Vagina (tissue), 2 donors: ENCODE data around the gene SLC25A48. TPM values are rescaled to one million over a fixed set of nuclear protein-coding genes. Genes with fewer than 3 reads are reported as not detected.

Experiments
- DNase-seq, 2 donors: peaks; one replicate each; pipeline ENCODE4 v3.0.0-alpha.2; 2017; ENCODE audit errors: extremely low spot score in 2 of 2
- H3K27ac ChIP-seq: fragments of 200-600 bp; sonication (generic); one replicate; pipeline ENCODE4 v1.5.1; 2019
- H3K27me3 ChIP-seq: fragments of 200-600 bp; sonication (generic); one replicate; pipeline ENCODE4 v1.5.1; 2019
- H3K36me3 ChIP-seq, 2 donors: fragments of 200-600 bp; sonication (generic); one replicate each; pipeline ENCODE4 v1.5.1; 2017 to 2019
- H3K4me1 ChIP-seq: fragments of 200-600 bp; sonication (generic); one replicate; pipeline ENCODE4 v1.5.1; 2019
- H3K4me3 ChIP-seq, 2 donors: fragments of 200-600 bp; sonication (generic); 1 replicate in 1 of 2; 2 replicates in 1 of 2; pipeline ENCODE4 v1.5.1; 2016 to 2019
- H3K9me3 ChIP-seq: fragments of 200-600 bp; sonication (generic); one replicate; pipeline ENCODE4 v1.5.1; 2019
- POLR2A ChIP-seq, 2 donors: fragments of 450-650 bp; IDR thresholded peaks; one replicate each; pipeline ENCODE4 v1.6.1; 2017; ENCODE audit warnings: antibody characterized with exemption in 2 of 2, mild to moderate bottlenecking in 2 of 2, moderate library complexity in 2 of 2
- POLR2AphosphoS5 ChIP-seq, 2 donors: sonication (generic); formaldehyde crosslinking; IDR thresholded peaks; one replicate each; pipeline ENCODE4 v1.9.0; 2017; ENCODE audit warnings: antibody characterized with exemption in 2 of 2, mild to moderate bottlenecking in 2 of 2, low read depth in 1 of 2; ENCODE audit not compliant: insufficient read depth in 1 of 2
- intact Hi-C: fragments of 100-400 bp; cut with DNase I; formaldehyde crosslinking; loops from one replicate; pipeline ENCODE4 v1.15.1; 2023
- total RNA-seq: library from RNA; depleted of rRNA; stranded (reverse); fragments of >200 nt; gene quantifications from one replicate; pipeline ENCODE4 v1.2.3, GENCODE V29; 2016
- TF ChIP-seq, protein P1 (sequence below), 3 experiments: fragments of 450-650 bp in 2 of 3; fragments of 200-600 bp in 1 of 3; sonication (generic) in 1 of 3; IDR thresholded peaks; one replicate each; pipeline ENCODE4 v1.5.1; 2017 to 2019; ENCODE audit warnings: antibody characterized with exemption in 3 of 3, mild to moderate bottlenecking in 2 of 3, moderate library complexity in 2 of 3

The SLC25A48 gene, protein sequence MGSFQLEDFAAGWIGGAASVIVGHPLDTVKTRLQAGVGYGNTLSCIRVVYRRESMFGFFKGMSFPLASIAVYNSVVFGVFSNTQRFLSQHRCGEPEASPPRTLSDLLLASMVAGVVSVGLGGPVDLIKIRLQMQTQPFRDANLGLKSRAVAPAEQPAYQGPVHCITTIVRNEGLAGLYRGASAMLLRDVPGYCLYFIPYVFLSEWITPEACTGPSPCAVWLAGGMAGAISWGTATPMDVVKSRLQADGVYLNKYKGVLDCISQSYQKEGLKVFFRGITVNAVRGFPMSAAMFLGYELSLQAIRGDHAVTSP
- 0.49 TPM for total RNA-seq

DNA sequence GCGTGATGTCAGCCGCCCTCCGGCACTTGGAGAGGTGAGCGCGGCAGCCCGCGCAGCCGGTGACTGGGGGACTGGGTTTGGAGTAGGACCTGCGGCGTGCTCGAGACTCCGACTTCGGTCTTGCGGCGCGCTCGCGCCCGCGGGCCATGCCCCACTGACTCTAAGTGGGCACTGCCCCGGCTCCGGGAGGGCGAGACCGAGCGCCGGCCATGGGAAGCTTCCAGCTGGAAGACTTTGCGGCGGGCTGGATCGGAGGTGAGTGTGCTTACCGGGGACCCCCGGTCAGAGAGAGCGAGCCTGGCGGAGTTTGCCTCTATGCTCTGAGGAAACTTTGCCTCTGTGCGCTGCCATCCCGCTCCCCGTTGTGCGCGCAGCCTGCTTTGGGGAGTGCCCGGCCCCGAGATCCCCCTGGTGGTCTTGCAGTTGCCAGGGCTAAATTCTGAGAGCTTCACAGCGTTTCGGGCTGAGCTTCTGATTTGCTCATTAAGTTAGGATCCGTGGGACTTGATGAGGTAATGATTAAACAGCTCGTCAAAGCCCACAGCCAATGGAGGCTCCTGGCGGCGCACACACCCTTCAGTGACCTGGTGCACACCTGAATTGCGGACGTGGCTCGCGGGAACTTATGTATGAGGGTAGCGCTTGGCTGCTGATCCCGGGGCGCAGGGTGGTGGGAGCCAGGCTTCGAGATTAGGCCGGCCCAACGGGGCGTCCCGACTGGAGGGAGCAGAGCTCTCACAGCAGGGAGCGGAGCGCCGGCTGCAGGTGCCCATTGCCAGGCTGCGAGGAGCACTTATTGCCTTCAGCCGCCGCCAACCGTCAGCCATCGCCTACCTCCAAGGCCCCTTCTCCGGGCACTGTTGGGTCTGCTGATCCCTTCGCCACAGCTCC is at the start of gene SLC25A48:
TSS of gene SLC25A48 (plus strand) at position 25 of the 891 bp plus-strand sequence. CDS start at position 210, 185 bp downstream.
- no peaks in the 10 kb centered on the region for H3K36me3 ChIP-seq
- H3K27me3 ChIP-seq = no peaks in the 10 kb centered on the region
- peak; percentile 76 to 79 for DNase-seq
- peaks cover 10% of the 10 kb centered on the region for H3K4me1 ChIP-seq
- H3K27ac ChIP-seq = no peak within 1 kb of the TSS
- no peaks in the 10 kb centered on the region for H3K9me3 ChIP-seq
- TF ChIP-seq POLR2A (IDR thresholded peaks at IDR 0.05) (no peak), POLR2AphosphoS5 (IDR thresholded peaks at IDR 0.05; ENCODE audit: insufficient read depth in 1 of 2, low read depth in 1 of 2) (no peak)
- TF ChIP-seq, protein P1, sequence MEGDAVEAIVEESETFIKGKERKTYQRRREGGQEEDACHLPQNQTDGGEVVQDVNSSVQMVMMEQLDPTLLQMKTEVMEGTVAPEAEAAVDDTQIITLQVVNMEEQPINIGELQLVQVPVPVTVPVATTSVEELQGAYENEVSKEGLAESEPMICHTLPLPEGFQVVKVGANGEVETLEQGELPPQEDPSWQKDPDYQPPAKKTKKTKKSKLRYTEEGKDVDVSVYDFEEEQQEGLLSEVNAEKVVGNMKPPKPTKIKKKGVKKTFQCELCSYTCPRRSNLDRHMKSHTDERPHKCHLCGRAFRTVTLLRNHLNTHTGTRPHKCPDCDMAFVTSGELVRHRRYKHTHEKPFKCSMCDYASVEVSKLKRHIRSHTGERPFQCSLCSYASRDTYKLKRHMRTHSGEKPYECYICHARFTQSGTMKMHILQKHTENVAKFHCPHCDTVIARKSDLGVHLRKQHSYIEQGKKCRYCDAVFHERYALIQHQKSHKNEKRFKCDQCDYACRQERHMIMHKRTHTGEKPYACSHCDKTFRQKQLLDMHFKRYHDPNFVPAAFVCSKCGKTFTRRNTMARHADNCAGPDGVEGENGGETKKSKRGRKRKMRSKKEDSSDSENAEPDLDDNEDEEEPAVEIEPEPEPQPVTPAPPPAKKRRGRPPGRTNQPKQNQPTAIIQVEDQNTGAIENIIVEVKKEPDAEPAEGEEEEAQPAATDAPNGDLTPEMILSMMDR (IDR thresholded peaks at IDR 0.05) = no peak
- intact Hi-C loops = no loop called here
- peak within 1 kb of the TSS; percentile 27 to 33 for H3K4me3 ChIP-seq

DNA sequence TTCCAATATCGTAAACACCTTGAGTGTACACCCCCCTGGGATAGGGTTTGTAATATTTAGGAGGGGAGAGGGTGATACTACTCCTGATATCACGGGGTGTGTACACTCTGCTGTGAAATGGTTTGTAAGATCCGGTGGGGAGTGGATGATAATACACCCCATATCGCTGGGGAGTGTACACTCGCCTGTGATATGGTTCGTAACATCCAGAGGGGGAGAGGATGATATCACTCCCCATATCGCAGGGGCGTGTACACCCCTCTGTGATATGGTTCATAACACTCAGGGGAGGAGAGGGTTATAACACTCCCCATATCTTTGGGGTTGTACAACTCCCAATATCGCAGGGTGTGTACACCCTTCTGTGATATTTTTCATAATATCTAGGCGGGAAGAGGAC is 33.8 kb upstream of the SLC25A48 start:
- no peak overlapping the region for H3K27ac ChIP-seq
- no peak overlapping the region for H3K4me3 ChIP-seq
- no peak for DNase-seq
- H3K27me3 ChIP-seq = no peaks in the 10 kb centered on the region
- H3K36me3 ChIP-seq = no peaks in the 10 kb centered on the region
- intact Hi-C loops = no loop called here
- H3K4me1 ChIP-seq = no peaks in the 10 kb centered on the region
- TF ChIP-seq, protein P1 (IDR thresholded peaks at IDR 0.05) = no peak
- TF ChIP-seq POLR2AphosphoS5 (IDR thresholded peaks at IDR 0.05; ENCODE audit: insufficient read depth in 1 of 2, low read depth in 1 of 2) (no peak), POLR2A (IDR thresholded peaks at IDR 0.05) (no peak)
- no peaks in the 10 kb centered on the region for H3K9me3 ChIP-seq

DNA sequence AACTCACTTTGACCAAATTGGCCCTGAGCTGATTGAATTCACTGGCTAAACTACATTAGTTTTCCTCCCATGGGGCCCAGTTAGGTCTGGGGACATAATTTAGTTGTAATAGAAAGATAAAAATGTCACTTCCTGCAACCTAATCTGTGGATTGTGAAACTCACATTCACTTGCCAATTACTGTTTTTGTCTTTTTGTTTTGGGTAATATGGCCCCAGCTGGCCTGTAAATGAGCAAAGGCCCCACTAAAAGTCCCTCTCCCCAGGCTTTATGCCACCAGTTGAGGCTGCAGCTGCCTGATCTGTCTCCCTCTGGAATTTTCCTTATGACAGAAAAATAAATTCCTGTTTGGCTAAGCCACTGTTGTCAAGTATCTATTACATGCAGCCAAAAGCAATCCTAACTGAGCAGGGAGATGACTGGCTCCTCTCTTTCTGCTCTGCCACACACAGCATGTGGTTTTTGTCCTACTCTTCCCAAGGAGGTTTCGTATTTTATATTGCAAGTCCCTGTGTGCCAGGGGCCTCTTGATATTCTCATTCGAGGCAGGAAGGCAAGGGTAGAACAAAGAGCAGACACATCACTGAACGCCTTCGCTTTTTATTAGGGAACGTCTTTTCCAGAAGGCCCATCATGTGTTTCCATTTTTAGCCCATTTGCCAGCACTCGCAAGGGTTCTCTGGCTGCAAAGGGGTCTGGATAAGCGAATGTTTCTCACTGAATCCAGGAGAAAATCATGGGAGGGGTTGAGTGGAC is 24.1 kb upstream of the SLC25A48 start:
- Histone ChIP-seq H3K9me3 (no peaks in the 10 kb centered on the region), H3K36me3 (no peaks in the 10 kb centered on the region), H3K4me3 (no peak overlapping the region), H3K4me1 (no peaks in the 10 kb centered on the region), H3K27me3 (no peaks in the 10 kb centered on the region), H3K27ac (no peak overlapping the region)
- TF ChIP-seq, protein P1 (IDR thresholded peaks at IDR 0.05) = no peak
- no peak for TF ChIP-seq POLR2AphosphoS5 (IDR thresholded peaks at IDR 0.05; ENCODE audit: insufficient read depth in 1 of 2, low read depth in 1 of 2)
- TF ChIP-seq POLR2A (IDR thresholded peaks at IDR 0.05) = no peak
- DNase-seq = peak in 1 of 2 donors; percentile 64
- intact Hi-C loops = no loop called here

DNA sequence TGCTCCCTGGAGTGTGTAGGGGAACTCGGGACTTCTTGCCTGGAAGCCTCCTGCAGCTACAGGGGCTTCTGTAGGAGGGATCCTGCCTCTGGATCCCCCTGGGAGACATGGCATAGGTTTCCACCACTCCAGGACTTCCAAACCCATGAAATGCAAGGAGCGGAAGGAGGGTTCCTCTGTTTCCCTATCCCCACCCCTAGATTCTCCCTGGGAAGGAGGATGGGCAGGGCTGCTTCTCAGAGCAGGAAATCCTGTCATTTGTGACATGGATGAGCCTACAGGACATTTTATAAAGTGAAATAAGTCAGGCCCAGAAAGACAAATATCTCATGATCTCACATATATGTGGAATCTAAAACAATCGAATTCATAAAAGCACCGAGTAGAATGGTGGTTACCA is 23.5 kb upstream of the SLC25A48 start:
- Histone ChIP-seq H3K4me3 (no peak overlapping the region), H3K9me3 (no peaks in the 10 kb centered on the region), H3K27me3 (no peaks in the 10 kb centered on the region), H3K36me3 (no peaks in the 10 kb centered on the region), H3K27ac (no peak overlapping the region), H3K4me1 (no peaks in the 10 kb centered on the region)
- intact Hi-C loops = no loop called here
- no peak for DNase-seq
- TF ChIP-seq POLR2A (IDR thresholded peaks at IDR 0.05) (no peak), POLR2AphosphoS5 (IDR thresholded peaks at IDR 0.05; ENCODE audit: insufficient read depth in 1 of 2, low read depth in 1 of 2) (no peak)
- TF ChIP-seq, protein P1 (IDR thresholded peaks at IDR 0.05) = no peak
